ENCODE data around the gene SOX2. TPM values are rescaled to one million over a fixed set of nuclear protein-coding genes. Genes with fewer than 3 reads are reported as not detected.
A peak's percentile ranks its signal among the peaks of the same experiment; 100 is the strongest.

Gene SOX2
- under 1 TPM; 0.27 to 0.80 (median 0.68) TPM for polyA plus RNA-seq (ENCODE audit: insufficient read length in 3 of 3)
- long read RNA-seq, donor 1, partial matches to known transcripts, result 0 of 1 reads
- long read RNA-seq, donor 1, other reads (novel, unspliced or antisense), result 0 of 1 reads
- long read RNA-seq, donor 2, result 0 reads
- long read RNA-seq, donor 3, partial matches to known transcripts, result 0 of 1 reads
- long read RNA-seq, donor 3, other reads (novel, unspliced or antisense), result 0 of 1 reads
- long read RNA-seq, donor 4, result 0 reads
- long read RNA-seq, donor 5, result 0 reads
- long read RNA-seq, donor 6, partial matches to known transcripts, result 0 of 1 reads
- long read RNA-seq, donor 6, other reads (novel, unspliced or antisense), result 0 of 1 reads
- long read RNA-seq, donor 7, partial matches to known transcripts, result 0 of 1 reads
- long read RNA-seq, donor 7, other reads (novel, unspliced or antisense), result 0 of 1 reads
- long read RNA-seq, donor 8, result 0 reads
- long read RNA-seq, donor 9, partial matches to known transcripts, result 0 of 2 reads
- long read RNA-seq, donor 9, other reads (novel, unspliced or antisense), result 0 of 2 reads
- long read RNA-seq, donor 10, result 0 reads
- long read RNA-seq, donor 11, partial matches to known transcripts, result 0 of 1 reads
- long read RNA-seq, donor 11, other reads (novel, unspliced or antisense), result 0 of 1 reads
- long read RNA-seq, donor 12, result 0 reads
- long read RNA-seq, donor 13, partial matches to known transcripts, result 0 of 3 reads
- long read RNA-seq, donor 13, other reads (novel, unspliced or antisense), result 0 of 3 reads
- long read RNA-seq, donor 14, partial matches to known transcripts, result 0 of 1 reads
- long read RNA-seq, donor 14, other reads (novel, unspliced or antisense), result 0 of 1 reads
- long read RNA-seq, donor 15, result 0 reads
- long read RNA-seq, donor 16, result 0 reads

DNA sequence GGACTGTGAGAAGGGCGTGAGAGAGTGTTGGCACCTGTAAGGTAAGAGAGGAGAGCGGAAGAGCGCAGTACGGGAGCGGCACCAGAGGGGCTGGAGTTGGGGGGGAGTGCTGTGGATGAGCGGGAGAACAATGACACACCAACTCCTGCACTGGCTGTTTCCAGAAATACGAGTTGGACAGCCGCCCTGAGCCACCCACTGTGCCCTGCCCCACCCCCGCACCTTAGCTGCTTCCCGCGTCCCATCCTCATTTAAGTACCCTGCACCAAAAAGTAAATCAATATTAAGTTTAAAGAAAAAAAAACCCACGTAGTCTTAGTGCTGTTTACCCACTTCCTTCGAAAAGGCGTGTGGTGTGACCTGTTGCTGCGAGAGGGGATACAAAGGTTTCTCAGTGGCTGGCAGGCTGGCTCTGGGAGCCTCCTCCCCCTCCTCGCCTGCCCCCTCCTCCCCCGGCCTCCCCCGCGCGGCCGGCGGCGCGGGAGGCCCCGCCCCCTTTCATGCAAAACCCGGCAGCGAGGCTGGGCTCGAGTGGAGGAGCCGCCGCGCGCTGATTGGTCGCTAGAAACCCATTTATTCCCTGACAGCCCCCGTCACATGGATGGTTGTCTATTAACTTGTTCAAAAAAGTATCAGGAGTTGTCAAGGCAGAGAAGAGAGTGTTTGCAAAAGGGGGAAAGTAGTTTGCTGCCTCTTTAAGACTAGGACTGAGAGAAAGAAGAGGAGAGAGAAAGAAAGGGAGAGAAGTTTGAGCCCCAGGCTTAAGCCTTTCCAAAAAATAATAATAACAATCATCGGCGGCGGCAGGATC lies at the start of gene SOX2:
Gene SOX2, plus strand, starts transcription at position 601 of the 811 bp plus-strand sequence. CDS start 436 bp downstream, outside the sequence.
- DNase-seq (ENCODE audit: extremely low read depth in 1 of 11, low read depth in 9 of 11, low spot score in 4 of 11), result peak in 8 of 11 donors; percentile 48 to 81 (median 64)

DNA sequence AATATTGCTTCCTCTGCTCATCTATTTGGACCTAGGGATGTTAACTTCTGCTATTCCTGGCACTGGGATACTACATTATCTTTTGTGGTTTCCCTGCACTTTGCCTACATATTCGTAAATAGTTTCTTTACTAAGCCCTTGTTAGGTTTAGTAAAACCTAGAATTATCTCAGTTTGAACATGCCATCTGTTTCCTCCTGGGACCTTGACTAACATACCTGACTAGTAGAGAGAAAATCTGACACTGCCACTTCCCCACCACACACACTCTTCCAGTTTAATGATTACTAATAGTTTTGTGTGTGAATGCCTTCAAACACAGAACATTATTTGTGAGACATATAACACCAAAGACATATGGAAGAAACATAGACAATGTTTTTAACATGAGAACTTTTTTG lies 28.2 kb upstream of the SOX2 start:
- DNase-seq (ENCODE audit: extremely low read depth in 1 of 11, low read depth in 9 of 11, low spot score in 4 of 11), result no peak

DNA sequence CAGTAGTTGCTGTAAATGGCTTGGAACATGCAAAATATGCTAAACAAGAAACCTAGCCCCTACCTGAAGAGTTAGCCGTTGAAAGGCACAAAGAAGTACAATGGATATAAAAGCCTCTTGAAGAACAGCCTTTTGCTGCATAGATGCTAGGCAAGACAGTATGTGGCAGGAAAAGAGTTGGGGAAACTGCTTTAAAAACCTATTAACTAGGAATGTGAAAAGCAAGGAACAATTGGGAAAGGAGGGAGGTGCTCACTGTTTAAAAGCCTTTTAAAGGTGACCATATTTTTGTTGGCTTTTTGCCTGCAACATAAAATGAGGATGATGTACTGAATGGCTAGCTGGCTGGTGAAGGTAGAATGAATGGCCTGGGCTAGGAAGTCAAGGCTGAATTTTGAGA lies 24.5 kb upstream of the SOX2 start:
- DNase-seq (ENCODE audit: extremely low read depth in 1 of 11, low read depth in 9 of 11, low spot score in 4 of 11), result no peak

DNA sequence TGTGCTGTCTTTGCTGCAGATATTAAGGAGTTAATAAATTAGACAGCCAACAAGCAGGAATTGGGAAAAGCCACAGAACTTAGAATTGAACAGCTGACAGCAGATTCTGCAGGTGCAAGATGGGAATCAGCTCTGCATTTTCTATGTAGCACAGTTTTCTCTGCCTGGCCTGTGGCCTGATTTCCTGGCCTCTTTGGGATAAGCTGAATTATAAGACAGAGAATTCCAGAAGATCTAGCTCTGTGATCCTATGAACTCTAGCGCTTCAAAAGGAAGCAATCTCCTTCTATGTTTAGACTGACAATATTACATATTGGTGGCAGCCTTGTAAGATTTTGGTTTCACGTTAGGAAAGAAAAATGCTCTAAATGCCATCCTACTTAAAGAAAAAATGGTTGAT lies 24.0 kb upstream of the SOX2 start:
- DNase-seq (ENCODE audit: extremely low read depth in 1 of 11, low read depth in 9 of 11, low spot score in 4 of 11), result no peak

DNA sequence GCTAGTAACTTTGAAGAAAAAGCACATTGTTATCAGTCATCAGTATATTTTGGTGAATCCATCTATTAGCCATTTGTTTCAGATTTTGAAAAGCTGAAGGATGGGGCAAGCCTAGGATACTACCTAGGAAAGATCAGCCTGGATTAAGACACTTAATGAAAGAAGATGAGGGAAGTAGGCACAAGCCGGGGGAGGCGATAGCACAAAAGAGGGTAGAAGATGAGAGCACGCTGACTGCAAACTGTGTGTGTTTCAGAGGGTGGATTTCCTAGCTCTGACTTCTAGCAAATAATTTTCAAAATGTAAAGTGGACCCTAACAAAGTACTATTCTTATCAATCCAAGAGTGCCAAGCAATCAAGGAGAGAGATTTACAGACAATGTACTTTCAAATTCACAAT lies 22.2 kb upstream of the SOX2 start:
- no peak for DNase-seq (ENCODE audit: extremely low read depth in 1 of 11, low read depth in 9 of 11, low spot score in 4 of 11)

DNA sequence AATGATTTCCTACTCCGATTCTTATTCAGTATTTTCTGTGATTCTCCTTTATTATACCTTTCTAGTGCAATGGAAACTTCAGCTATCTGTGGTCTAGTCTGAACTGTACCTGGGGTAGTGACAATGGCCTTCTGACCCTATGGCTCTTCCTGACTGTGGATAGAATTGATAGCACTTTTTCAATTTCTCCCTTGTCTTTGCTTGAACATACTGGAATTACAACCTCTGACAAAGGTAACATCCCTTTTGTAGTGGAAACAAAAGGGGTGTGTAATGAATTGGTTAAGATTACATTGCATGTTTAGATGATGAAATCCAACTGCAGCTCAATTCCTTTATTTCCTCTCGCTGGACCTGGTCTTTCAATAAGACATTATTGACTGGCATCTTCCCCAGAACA lies 21.0 kb upstream of the SOX2 start:
- no peak for DNase-seq (ENCODE audit: extremely low read depth in 1 of 11, low read depth in 9 of 11, low spot score in 4 of 11)

DNA sequence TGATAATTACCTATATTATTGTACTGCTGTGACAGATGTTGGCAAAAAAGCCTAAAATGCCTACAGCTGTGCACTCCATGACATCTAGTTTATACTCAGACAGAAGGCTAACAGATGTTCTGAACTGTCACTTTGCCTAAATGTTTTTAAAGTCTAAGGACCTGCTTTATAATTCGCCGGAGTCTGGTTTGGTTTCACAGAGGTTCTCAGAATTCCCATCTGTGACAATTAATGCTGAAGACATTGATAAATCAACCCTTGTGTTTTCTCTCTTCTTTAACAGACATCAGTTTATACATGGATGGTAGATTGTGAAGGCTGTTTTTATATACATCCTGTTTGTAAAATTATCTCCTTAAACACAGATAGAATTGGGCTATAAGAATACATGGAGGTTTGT lies 19.8 kb upstream of the SOX2 start:
- no peak for DNase-seq (ENCODE audit: extremely low read depth in 1 of 11, low read depth in 9 of 11, low spot score in 4 of 11)

DNA sequence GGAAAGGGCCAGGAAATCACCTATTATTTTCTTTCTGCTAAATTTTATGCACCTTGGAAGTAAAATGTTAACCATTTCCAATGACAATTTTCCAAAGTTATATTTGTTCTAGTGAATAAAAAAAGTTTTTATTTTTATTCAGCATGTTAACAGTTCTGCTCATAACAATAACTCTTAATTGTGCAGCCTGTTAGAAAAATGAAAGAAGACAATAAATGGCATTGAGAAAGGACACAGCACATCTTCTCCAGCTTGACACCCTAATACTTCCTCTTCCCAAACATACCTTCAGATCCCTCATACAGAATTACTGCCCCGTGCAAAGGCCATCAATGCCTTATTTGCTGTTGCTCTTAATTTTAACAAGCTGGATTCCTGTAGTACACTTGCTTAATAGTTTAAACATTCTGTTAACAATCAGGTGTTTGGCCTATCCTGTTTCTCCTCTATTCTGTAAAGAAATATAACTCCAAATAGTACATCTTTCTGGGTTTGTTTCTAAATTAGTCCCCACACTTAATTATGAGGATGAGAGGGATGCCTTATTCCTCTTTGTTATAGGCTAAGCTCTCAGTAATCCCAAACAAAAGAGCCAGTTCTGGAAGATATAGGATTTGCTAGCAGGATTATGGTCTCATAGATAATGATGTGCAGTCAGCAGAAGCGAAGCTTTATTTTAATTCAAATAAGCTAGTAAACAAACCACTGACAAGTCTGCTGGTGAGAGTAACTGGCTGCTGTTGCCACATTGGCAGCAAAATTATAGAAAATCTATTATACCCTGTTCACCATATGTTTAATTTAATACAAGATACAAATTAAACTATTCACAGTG lies 19.2 kb upstream of the SOX2 start:
- no peak for DNase-seq (ENCODE audit: extremely low read depth in 1 of 11, low read depth in 9 of 11, low spot score in 4 of 11)

DNA sequence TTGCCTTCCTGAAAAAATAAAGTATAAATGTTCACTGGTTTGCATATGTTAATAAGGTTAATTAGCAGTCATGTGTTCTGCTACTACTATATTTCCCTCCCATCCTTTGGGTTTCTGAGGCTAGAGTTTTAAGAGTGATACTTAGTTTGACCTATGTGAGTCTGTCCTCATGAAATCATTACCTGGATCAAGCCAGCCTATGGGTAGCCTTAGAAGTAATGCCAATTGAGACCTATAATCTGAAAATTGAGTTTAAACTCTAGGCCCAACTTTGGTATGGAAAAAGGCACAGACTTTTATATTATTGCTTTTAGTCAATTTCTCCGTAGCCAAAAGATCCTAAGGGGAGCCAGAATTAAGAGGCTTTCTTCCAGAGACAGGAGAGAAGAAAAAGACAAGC lies 18.4 kb upstream of the SOX2 start:
- no peak for DNase-seq (ENCODE audit: extremely low read depth in 1 of 11, low read depth in 9 of 11, low spot score in 4 of 11)

DNA sequence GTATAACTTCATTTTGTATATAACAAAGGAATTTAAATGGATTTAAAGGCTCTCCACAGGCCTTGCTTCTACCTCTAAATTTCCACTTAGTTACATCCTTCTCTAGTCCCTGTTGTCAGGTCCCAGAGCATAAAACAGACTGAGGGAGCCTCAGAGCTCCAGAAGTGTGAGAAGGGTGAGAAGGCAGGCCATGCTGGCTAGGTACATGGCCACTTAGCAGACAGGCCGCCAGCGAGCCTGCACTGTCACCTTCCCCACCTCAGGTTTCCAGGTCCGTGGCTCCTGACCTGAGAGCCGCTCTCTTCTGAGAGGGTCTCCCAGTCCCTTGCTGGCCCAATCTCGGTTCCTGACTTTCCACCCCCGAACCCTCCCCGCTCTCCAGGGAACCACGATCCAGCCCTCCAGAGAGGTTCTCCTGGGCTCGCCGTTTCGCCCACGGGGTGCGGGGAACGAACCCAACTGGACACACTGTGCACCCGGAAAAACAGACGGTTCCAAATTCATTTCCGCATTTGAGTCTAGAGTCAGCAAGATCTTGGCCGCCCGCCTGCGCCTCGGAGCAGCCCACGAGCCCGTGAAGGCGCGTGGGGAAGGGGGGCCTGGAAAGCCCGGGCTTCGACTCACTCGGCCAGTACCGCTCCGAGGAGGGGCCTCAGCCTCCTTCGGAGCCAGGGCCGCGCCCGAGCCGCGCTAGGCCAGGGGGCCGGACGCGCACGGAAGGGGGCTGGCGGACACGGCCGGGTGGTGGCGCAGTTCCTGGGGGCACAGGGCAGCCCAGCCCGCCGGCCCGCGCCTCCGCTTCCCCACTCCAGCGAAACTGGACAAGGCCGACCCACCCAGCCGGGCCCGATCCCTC lies 16.7 kb upstream of the SOX2 start:
- peak in 1 of 11 donors; percentile 52 for DNase-seq (ENCODE audit: extremely low read depth in 1 of 11, low read depth in 9 of 11, low spot score in 4 of 11)

DNA sequence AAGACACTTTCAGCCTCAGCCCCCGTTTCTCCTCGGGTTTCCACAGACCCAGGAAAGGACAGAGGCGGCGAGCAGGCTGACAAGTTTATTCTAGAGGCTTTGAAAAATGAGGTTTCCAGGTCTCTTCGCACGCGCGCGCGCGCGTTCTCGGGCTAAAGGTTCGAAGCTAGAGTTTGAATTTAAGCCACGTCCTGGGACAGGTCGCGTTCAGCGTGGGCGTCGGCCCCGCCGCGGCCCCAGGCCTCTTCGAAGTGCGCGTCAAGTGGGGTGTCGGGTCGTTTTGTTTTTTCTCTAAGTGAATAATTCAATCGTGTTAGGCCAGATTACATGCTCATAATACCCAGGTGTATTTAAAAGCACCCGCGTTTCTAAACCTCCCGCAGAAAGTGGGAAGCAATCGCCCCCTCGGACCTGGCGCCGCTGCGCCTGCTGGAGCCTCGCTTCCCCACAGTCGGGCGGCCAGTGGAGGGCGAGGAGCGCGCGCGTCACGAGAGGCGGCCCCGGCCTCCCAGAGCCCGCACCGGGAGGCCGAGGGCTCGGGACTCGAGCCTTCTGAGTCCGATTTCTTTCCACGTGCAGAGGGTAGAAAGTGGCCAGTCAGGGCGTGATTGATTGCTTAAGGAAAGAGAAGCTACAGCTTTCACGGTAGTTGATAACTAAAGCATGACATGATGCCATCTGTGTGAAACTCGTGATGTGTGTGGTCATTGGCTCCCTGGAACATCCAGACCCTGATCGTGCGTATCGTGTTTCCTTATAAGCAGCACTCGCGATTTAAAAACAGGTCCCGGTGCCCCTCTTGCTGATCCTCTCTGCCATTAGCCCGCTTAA lies 15.8 kb upstream of the SOX2 start:
- DNase-seq (ENCODE audit: extremely low read depth in 1 of 11, low read depth in 9 of 11, low spot score in 4 of 11), result no peak

DNA sequence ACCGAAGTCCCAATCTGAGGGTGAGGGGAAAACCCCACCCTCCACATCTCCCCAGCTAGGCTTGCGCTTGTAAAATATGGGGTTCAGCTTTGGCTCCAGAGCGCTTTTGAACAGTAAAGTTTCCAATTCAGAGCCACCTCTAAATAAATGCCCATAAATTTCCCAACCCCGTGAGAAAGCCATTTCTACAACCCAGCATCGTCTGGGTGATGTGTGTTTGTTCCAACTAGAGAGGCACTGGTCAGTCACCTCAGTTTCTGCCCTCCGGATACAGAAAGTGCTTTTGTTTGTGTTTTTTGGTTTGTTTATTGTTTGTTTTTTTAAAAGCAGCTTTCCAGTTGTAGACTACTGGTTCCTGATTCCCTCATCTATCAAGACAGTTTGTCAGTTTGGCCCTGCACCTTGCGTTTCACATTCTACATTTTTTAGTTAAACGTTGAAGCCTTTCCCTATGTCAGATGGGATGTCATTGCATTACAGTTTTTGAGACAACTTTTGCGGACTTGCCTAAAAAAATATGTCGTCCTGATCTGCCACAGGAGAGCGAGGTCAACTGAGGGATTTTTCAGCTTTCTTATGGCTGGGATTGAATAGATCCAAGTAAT lies 15.0 kb upstream of the SOX2 start:
- DNase-seq (ENCODE audit: extremely low read depth in 1 of 11, low read depth in 9 of 11, low spot score in 4 of 11), result no peak

DNA sequence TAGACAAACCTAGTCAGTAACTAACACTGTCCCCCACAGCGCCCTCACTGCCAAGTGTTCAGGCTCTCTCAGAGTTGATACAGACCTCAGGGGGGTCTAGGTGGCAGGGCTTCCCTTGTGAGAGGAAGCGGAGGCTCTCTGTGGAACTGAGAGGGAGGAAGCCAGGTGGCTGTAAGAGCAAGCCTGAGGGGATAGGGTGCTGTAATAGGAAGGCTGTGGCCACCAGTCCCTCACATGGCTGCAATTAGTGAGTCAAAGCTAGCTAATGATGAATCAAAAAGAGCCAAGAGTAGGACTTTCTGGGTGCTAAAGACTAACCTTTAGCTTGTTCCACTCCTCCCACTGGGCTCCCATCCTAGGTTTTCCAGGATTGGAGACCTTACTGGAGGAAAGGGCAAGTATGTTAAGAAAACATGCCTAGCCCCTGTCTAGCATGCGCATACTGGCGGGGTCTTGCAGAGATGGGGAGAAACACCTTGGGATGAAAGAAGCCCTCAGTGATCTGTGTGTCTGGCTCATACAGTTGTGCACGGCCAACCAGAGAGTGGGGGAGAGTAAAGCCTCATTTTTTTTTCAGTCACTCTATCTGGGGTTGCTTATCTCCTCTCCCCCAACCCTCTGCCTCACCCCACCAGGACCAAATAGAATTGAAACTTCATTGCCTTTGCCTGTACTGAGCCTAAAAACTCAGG lies 13.3 kb upstream of the SOX2 start:
- no peak for DNase-seq (ENCODE audit: extremely low read depth in 1 of 11, low read depth in 9 of 11, low spot score in 4 of 11)

DNA sequence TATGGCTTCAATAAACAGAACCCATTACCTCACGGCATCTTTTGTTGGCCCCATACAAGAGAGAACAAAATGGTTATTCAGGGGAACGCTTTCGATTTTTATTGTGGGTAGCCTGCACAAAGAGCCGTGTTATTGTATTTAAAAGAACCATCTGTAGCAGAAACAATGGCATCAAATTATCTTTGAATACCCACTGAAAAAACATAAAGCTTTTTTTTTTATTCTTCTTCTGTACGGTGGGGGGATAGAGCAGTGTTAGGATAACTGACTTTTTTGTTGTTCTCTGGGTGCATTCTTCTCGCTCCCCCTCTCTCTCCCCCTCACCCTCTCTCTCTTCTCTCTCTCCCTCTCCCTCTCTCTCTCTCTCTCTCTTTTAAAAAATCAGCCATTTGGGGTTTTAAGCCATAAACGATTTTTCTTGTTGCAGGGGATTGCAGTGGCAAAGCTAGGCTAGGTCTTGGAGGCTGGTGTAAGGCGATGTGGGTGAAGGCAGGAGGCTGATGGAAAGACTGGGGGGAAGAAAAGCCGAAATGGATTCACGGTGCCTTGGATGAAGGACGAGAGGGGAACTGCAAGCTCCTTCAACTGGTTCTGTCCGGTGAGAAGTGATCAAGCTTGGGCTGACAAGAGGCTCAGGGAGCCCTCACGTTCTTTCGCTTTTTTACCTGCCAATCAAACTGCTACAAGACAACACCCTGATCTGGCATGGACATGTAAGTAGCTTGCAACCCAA lies 12.4 kb upstream of the SOX2 start:
- no peak for DNase-seq (ENCODE audit: extremely low read depth in 1 of 11, low read depth in 9 of 11, low spot score in 4 of 11)
